ENCODE measurements around the gene DYSF. TPM values are rescaled to one million over a fixed set of nuclear protein-coding genes. Genes with fewer than 3 reads are reported as not detected.
A peak's percentile ranks its signal among the peaks of the same experiment; 100 is the strongest.

DYSF gene
- total RNA-seq, 3 donors from 2014 or later, result 2.0 to 19.4 (median 6.8) TPM

DNA sequence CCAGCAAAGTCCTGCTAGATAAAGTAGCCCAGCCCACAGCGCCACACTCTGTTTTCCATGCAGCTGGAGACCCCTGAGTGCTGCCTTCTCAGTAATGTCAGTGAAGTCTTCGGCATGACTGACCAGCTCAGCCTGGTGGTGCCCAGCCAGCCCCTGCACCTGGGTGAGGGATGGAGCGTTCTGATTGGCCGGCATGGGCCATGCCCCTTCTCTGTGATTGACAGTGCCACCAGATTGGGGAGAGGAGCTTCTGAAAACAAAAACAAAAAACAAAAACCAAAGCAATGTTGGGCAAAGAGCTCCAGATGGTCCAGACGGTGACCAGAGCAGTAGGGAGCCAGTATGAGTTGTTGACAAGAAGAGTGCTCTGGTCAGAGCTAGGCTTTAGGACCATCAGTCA is 122.6 kb downstream of the DYSF start:
- no peaks in the 10 kb centered on the region for H3K36me3 ChIP-seq (ENCODE audit: low read depth)
- ATAC-seq (no peak), DNase-seq (no peak)
- no peak overlapping the region for H3K4me3 ChIP-seq
- TF ChIP-seq, protein P1, sequence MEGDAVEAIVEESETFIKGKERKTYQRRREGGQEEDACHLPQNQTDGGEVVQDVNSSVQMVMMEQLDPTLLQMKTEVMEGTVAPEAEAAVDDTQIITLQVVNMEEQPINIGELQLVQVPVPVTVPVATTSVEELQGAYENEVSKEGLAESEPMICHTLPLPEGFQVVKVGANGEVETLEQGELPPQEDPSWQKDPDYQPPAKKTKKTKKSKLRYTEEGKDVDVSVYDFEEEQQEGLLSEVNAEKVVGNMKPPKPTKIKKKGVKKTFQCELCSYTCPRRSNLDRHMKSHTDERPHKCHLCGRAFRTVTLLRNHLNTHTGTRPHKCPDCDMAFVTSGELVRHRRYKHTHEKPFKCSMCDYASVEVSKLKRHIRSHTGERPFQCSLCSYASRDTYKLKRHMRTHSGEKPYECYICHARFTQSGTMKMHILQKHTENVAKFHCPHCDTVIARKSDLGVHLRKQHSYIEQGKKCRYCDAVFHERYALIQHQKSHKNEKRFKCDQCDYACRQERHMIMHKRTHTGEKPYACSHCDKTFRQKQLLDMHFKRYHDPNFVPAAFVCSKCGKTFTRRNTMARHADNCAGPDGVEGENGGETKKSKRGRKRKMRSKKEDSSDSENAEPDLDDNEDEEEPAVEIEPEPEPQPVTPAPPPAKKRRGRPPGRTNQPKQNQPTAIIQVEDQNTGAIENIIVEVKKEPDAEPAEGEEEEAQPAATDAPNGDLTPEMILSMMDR (IDR thresholded peaks at IDR 0.05), result no peak
- no peaks in the 10 kb centered on the region for H3K9me3 ChIP-seq
- intact Hi-C loops (cut with DNase I, micrococcal nuclease), result no loop called here
- H3K4me1 ChIP-seq (ENCODE audit: low read depth), result no peaks in the 10 kb centered on the region

DNA sequence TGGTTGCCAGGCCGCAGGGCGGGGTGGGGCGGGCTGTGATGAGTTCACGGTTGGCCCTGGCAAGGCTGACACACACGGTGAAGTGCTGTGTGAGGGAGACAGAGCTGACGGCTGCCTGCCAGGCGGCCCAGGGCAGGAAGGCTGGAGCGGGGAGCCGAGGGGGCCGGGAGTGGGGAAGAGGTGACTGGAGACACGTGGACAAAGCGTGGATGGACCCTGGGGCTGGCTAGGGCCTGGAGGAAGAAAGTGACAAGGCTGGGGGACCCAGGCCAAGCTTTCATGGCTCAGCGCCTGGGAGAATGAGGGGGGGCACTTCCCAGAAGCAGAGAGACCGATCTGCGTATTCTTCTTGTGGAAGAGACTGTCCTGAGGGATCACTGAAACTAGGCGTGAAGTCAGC is 123.2 kb downstream of the DYSF start:
- DNase-seq (no peak), ATAC-seq (no peak)
- no peaks in the 10 kb centered on the region for H3K4me1 ChIP-seq (ENCODE audit: low read depth)
- intact Hi-C loops (cut with DNase I, micrococcal nuclease), result no loop called here
- H3K36me3 ChIP-seq (ENCODE audit: low read depth), result no peaks in the 10 kb centered on the region
- no peak overlapping the region for H3K4me3 ChIP-seq
- H3K9me3 ChIP-seq, result no peaks in the 10 kb centered on the region
- TF ChIP-seq, protein P1 (IDR thresholded peaks at IDR 0.05), result no peak

DNA sequence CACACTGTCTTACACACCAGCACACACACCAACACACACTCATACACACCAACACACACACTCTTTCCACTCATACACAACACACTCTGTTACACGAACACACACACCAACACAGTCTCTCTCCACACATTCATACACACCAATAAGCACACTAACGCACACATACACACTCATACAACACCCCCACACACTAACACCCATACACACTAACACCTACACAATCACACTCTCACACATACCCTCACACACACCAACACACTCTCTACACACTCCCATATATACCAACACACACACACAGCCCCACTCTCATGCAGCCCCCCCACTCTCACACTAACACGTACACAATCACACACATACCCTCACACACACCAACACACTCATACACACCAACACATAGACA is 123.8 kb downstream of the DYSF start:
- TF ChIP-seq, protein P1 (IDR thresholded peaks at IDR 0.05), result no peak
- intact Hi-C loops (cut with DNase I, micrococcal nuclease), result no loop called here
- H3K36me3 ChIP-seq (ENCODE audit: low read depth), result no peaks in the 10 kb centered on the region
- no peaks in the 10 kb centered on the region for H3K9me3 ChIP-seq
- ATAC-seq, result no peak
- H3K4me3 ChIP-seq, result no peak overlapping the region
- H3K4me1 ChIP-seq (ENCODE audit: low read depth), result no peaks in the 10 kb centered on the region
- no peak for DNase-seq

DNA sequence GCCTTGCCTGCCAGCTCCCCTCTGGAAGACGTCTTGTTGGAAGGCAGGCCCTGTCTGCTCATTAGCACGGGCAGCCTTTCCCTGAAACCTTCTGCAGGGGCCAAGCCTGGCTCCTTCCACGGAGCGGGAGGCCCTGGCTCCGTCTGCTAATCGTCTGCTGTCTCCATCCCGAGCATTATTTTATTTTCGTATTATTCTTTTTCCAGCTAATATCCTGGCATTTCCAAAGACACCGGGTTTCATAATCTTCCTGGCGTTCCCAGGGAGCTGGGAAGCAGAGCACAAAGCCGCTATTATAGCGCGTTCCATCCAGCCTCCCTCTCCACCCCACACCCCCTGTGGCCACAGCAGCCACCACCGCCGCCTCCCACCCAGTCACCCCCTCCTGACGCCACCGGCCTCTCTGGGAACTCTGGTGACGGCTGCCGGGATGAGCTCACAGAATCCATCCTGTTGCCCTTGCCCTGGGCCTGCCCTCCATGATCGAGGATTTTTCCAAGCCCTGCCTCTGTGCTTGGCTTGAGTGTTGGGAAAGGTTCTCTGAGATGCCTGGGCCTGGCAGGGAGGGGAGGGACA is 125.5 kb downstream of the DYSF start:
- Histone ChIP-seq H3K36me3 (ENCODE audit: low read depth) (no peaks in the 10 kb centered on the region), H3K4me1 (ENCODE audit: low read depth) (no peaks in the 10 kb centered on the region), H3K9me3 (no peaks in the 10 kb centered on the region), H3K4me3 (no peak overlapping the region)
- peak in 1 of 3 donors; percentile 61 for DNase-seq
- ATAC-seq, result no peak
- intact Hi-C loops (cut with DNase I, micrococcal nuclease), result no loop called here
- TF ChIP-seq, protein P1 (IDR thresholded peaks at IDR 0.05), result no peak

DNA sequence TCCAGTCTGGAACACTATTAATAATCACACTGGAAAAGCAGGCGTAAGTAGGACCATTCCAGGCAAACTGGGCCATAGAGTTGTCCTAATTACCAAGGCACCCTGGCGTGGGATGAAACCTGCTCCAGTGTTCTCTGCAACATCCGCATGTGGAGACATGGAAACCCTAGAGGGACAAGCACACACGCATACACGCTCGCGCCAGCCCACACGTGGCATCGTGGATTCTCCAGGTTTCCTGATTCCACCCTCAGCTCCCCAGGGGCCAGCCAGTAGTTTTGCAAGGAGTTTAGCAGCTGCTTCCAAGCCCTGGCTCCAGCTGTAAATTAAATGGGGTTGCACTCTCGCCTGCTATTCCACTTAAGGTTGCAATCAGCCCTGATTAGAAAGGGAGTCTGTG is 127.7 kb downstream of the DYSF start:
- ATAC-seq, result no peak
- no peak overlapping the region for H3K4me3 ChIP-seq
- no peaks in the 10 kb centered on the region for H3K4me1 ChIP-seq (ENCODE audit: low read depth)
- no peaks in the 10 kb centered on the region for H3K9me3 ChIP-seq
- no peak for DNase-seq
- intact Hi-C loops (cut with DNase I, micrococcal nuclease), result no loop called here
- TF ChIP-seq, protein P1 (IDR thresholded peaks at IDR 0.05), result no peak
- no peaks in the 10 kb centered on the region for H3K36me3 ChIP-seq (ENCODE audit: low read depth)

DNA sequence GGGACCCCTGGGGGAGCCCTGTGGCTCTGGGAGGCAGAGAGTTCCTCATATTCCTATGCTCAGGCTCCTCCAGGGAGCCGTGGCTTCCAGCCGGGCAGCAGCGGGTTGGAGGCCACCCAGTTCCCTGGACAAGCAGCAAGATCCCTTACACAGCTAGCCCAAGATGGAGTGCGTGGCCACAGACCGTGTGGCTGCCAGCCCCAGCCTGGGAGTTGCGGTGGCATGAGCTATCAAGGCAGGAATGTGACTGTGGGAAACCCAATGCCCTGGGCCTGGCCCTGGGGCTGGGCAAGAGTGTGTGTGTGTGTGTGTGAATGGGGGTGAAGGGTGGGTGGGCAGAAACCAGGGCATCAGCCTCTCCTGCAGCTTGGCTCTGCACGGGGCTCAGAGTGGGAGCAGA is 130.5 kb downstream of the DYSF start:
- H3K36me3 ChIP-seq (ENCODE audit: low read depth), result no peaks in the 10 kb centered on the region
- intact Hi-C loops (cut with DNase I, micrococcal nuclease), result no loop called here
- H3K4me1 ChIP-seq (ENCODE audit: low read depth), result no peaks in the 10 kb centered on the region
- ATAC-seq (no peak), DNase-seq (no peak)
- TF ChIP-seq, protein P1 (IDR thresholded peaks at IDR 0.05), result no peak
- no peak overlapping the region for H3K4me3 ChIP-seq
- H3K9me3 ChIP-seq, result no peaks in the 10 kb centered on the region

Measured in mucosa of descending colon (tissue), 3 donors.